ENCODE results near the gene CLIC5. TPM values are rescaled to one million over a fixed set of nuclear protein-coding genes. Genes with fewer than 3 reads are reported as not detected.

CLIC5 gene
- total RNA-seq, 1 donor from 2014 or later: 31.3 TPM

DNA sequence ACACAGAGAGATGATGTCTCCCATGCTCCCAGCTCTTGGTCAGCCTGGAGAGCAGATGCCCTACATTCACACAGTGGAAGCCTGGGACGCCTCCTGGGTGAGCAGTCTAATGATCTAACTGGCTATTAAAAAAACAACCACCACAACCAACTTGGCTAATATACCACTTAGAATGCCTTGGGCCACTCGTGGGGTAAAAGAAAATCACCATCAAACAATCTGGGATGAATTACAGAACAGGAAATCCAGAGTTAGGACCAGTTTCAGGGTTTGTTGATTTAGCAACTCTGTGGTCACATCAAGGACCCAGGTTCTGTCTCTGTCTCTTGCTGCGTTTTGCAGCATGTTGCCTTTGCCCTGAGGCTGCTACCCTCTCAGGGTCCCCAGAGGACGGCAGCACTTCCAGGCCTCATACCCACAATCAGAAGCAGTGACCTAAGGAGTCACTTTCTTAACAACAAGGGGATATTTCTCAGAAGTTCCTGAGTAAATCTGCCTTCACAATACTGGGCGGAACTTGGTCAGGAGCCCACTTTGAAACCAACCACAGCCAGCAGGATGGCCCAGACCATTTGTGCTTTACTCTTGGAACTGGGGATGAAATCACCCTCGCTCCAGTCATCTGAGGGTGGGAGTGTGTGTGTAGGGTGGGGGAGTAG lies 118.7 kb downstream of the CLIC5 start:
- no peak overlapping the region for H3K4me3 Mint-ChIP-seq
- no peaks in the 10 kb centered on the region for H3K27me3 Mint-ChIP-seq
- TF ChIP-seq, protein P1, sequence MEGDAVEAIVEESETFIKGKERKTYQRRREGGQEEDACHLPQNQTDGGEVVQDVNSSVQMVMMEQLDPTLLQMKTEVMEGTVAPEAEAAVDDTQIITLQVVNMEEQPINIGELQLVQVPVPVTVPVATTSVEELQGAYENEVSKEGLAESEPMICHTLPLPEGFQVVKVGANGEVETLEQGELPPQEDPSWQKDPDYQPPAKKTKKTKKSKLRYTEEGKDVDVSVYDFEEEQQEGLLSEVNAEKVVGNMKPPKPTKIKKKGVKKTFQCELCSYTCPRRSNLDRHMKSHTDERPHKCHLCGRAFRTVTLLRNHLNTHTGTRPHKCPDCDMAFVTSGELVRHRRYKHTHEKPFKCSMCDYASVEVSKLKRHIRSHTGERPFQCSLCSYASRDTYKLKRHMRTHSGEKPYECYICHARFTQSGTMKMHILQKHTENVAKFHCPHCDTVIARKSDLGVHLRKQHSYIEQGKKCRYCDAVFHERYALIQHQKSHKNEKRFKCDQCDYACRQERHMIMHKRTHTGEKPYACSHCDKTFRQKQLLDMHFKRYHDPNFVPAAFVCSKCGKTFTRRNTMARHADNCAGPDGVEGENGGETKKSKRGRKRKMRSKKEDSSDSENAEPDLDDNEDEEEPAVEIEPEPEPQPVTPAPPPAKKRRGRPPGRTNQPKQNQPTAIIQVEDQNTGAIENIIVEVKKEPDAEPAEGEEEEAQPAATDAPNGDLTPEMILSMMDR (conservative IDR thresholded peaks at IDR 0.05): no peak
- no peak overlapping the region for H3K27ac Mint-ChIP-seq
- no peak for DNase-seq (ENCODE audit: extremely low spot score, unreplicated experiment)
- peaks cover 12% of the 10 kb centered on the region for H3K9me3 Mint-ChIP-seq
- no peaks in the 10 kb centered on the region for H3K36me3 Mint-ChIP-seq
- peaks cover 16% of the 10 kb centered on the region for H3K4me1 Mint-ChIP-seq (ENCODE audit: unreplicated experiment)

DNA sequence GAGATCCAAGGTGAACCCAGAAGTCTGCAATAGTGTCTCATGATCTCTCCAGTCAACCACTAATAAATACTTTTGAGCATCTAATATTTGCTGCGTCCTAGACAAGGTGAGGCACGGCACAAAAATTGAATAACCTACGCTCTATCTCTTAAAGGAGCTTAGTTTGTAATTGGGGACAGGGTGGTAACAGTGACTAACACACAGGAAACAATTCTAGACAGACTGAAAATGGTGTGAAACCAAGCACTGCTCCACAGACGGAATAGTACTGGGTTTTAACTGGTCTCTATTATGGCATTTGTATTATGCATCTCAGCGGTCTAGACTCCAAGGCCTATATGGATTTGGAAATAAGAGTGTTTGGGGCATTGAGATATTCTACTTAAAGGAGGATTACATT lies 120.1 kb downstream of the CLIC5 start:
- Mint-ChIP-seq H3K4me1 (ENCODE audit: unreplicated experiment) (peaks cover 8% of the 10 kb centered on the region), H3K4me3 (no peak overlapping the region), H3K9me3 (peaks cover 14% of the 10 kb centered on the region), H3K36me3 (no peaks in the 10 kb centered on the region), H3K27ac (no peak overlapping the region), H3K27me3 (no peaks in the 10 kb centered on the region)
- no peak for DNase-seq (ENCODE audit: extremely low spot score, unreplicated experiment)
- TF ChIP-seq, protein P1 (conservative IDR thresholded peaks at IDR 0.05): no peak

DNA sequence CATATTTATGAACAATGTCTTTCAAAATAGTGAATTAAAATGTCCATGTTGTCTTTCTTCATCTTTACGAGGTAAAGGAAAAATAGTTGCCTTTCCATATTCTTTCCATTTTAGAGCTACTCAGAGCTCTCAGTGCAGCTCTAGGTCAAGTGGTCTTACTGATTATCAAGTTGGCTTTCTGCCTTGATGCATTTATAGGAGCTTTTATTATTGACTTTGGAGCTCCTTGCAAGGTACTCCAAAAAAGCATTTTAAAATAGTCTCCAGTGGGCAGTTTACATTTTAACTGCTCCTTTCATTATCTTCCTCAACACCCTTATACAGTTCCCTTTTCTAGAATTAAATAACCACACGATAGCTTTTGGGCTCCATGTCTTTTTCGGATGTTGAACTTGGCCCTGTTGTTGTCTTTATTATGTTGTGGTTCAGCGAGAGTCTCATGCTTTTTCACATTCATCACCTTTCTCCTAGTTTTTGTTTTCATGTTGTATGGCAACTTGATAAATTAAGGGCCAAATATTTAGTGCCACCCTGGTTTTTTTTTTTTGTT lies 122.9 kb downstream of the CLIC5 start:
- H3K9me3 Mint-ChIP-seq: peaks cover 19% of the 10 kb centered on the region
- TF ChIP-seq, protein P1 (conservative IDR thresholded peaks at IDR 0.05): no peak
- peaks cover 6% of the 10 kb centered on the region for H3K4me1 Mint-ChIP-seq (ENCODE audit: unreplicated experiment)
- DNase-seq (ENCODE audit: extremely low spot score, unreplicated experiment): no peak
- no peaks in the 10 kb centered on the region for H3K36me3 Mint-ChIP-seq
- no peak overlapping the region for H3K4me3 Mint-ChIP-seq
- no peaks in the 10 kb centered on the region for H3K27me3 Mint-ChIP-seq
- H3K27ac Mint-ChIP-seq: no peak overlapping the region

DNA sequence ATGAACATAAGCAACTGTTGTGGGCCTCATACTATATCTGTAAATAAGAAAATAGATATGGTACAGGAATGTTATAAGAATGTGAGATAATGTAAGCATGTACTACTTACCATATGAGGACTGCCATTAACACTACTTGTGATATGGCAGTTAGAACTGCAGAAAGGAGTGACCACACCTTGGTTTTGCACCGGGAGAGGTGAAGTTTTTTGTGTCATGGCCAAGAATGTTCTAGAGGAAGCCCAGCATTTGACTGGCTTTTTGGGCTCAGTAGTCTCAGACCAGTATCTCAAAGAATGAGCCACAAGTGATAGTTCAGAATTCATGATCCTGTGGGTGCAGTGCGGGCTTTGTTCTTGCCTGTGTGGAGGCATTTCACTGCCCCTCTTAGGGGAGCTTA lies 123.5 kb downstream of the CLIC5 start:
- no peak overlapping the region for H3K4me3 Mint-ChIP-seq
- no peaks in the 10 kb centered on the region for H3K27me3 Mint-ChIP-seq
- TF ChIP-seq, protein P1 (conservative IDR thresholded peaks at IDR 0.05): no peak
- H3K4me1 Mint-ChIP-seq (ENCODE audit: unreplicated experiment): peaks cover 6% of the 10 kb centered on the region
- H3K36me3 Mint-ChIP-seq: no peaks in the 10 kb centered on the region
- no peak overlapping the region for H3K27ac Mint-ChIP-seq
- H3K9me3 Mint-ChIP-seq: peaks cover 19% of the 10 kb centered on the region
- no peak for DNase-seq (ENCODE audit: extremely low spot score, unreplicated experiment)

DNA sequence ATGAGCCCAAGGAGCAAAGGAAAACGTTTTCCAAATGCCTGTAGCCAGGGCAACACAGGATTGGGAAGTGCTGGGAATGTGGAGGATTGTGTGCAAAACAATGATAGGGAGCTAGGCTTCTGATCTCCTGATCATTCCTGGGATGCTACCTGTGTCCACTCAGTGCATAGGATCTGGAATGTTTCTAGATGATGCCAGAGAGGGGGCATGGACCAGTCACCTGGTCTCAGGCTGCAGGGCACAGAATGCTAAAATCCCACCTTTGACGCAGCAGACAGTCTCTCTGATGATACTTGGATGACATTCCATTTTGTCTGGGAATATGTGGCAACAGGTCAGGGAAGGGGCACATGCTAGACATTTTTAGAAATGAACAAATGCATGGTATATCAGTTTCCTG lies 128.9 kb downstream of the CLIC5 start:
- H3K36me3 Mint-ChIP-seq: no peaks in the 10 kb centered on the region

More for the DNA sequence above, 128.9 kb downstream of the CLIC5 start:
- no peak for DNase-seq (ENCODE audit: extremely low spot score, unreplicated experiment)
- Mint-ChIP-seq H3K9me3 (peaks cover 6% of the 10 kb centered on the region), H3K27ac (no peak overlapping the region), H3K4me1 (ENCODE audit: unreplicated experiment) (peaks cover 10% of the 10 kb centered on the region), H3K4me3 (no peak overlapping the region), H3K27me3 (peaks cover 2% of the 10 kb centered on the region)
- TF ChIP-seq, protein P1 (conservative IDR thresholded peaks at IDR 0.05): no peak

Data from type B pancreatic cell (in vitro differentiated cells).